ENCODE measurements around the gene UBR4.

UBR4 gene

GRCh38 chr1:19032701-19033514 is 177.2 kb downstream of the UBR4 start:
- no peak for DNase-seq

- no peak for DNase-seq
Measured at GRCh38 chr1:19032413-19032695, 177.7 kb downstream of the UBR4 start.

GRCh38 chr1:19029191-19030085 is 180.6 kb downstream of the UBR4 start:
- DNase-seq = no peak

GRCh38 chr1:19028546-19029129 is 181.4 kb downstream of the UBR4 start:
- DNase-seq = no peak

GRCh38 chr1:19028110-19028509 is 182.0 kb downstream of the UBR4 start:
- DNase-seq = no peak
